ENCODE measurements around the gene NMNAT1.

- TF ChIP-seq CTCF (IDR thresholded peaks at IDR 0.05 in 2 of 3, conservative IDR thresholded peaks at IDR 0.05 in 1 of 3; ENCODE audit: borderline replicate concordance in 1 of 3, insufficient read depth in 1 of 3, low read depth in 2 of 3, low read length in 2 of 3): no peak
- TF ChIP-seq POLR2A (IDR thresholded peaks at IDR 0.05; ENCODE audit: borderline replicate concordance, extremely low read depth, insufficient read depth, insufficient read length): no peak
- TF ChIP-seq CEBPB (IDR thresholded peaks at IDR 0.05; ENCODE audit: low read depth): no peak
- no peak for TF ChIP-seq EZH2 (IDR thresholded peaks at IDR 0.05)
- TF ChIP-seq ZNF274 (IDR thresholded peaks at IDR 0.05; ENCODE audit: low read depth, low read length): no peak
- no peak for TF ChIP-seq CBX3 (IDR thresholded peaks at IDR 0.05; ENCODE audit: low read depth)
- no peak for TF ChIP-seq ELF1 (IDR thresholded peaks at IDR 0.05; ENCODE audit: borderline replicate concordance, low read depth)
- no peak for TF ChIP-seq MAX (IDR thresholded peaks at IDR 0.05)
- no peak for TF ChIP-seq POLR2AphosphoS5 (IDR thresholded peaks at IDR 0.05; ENCODE audit: low read depth, low read length)
- no peak for TF ChIP-seq SRF (IDR thresholded peaks at IDR 0.05; ENCODE audit: low read depth)
- TF ChIP-seq REST (IDR thresholded peaks at IDR 0.05; ENCODE audit: low read depth): no peak
- no peak for TF ChIP-seq SP1 (IDR thresholded peaks at IDR 0.05; ENCODE audit: low read depth)
- no peak for TF ChIP-seq ZFX (IDR thresholded peaks at IDR 0.05)
- no peak for TF ChIP-seq EGR1 (IDR thresholded peaks at IDR 0.05; ENCODE audit: low read depth)
Observed at GRCh38 chr1:9912264-9912936, 30.9 kb upstream of the NMNAT1 start.

All from HCT116 (cell line).